PC-9 (cell line): ENCODE data around the gene YWHAH.

Experiments used
- EZH2 ChIP-seq: fragments of 200-600 bp; sonication (generic); IDR thresholded peaks from 2 replicates; pipeline ENCODE4 v1.8.0; 2017; ENCODE audit warnings: antibody characterized with exemption, low read depth
- TF ChIP-seq, protein P1 (sequence below): fragments of 200-600 bp; sonication (generic); conservative IDR thresholded peaks from 2 replicates; pipeline ENCODE4 v1.6.1; 2017; ENCODE audit warnings: mixed run types, antibody characterized with exemption, mild to moderate bottlenecking, moderate library complexity

DNA sequence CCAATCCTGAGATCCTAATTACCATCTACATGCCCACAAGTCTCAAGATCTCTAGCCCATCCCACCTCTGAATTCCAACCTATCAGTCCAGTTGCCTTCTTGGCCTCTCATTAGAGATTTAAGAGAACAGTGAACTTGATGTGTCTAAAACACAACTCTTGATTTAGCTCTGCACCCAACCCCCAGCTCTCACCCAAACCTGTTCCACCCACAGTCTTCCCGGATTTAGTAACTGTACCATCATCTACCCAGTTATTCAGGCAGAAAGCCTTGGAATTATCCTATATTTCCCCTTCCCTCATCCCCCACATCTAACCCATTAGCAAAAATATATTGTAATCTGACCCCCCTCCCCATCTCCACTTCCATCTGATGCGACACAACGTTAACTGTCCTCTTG, 24.0 kb upstream of the YWHAH start:
- TF ChIP-seq, protein P1, sequence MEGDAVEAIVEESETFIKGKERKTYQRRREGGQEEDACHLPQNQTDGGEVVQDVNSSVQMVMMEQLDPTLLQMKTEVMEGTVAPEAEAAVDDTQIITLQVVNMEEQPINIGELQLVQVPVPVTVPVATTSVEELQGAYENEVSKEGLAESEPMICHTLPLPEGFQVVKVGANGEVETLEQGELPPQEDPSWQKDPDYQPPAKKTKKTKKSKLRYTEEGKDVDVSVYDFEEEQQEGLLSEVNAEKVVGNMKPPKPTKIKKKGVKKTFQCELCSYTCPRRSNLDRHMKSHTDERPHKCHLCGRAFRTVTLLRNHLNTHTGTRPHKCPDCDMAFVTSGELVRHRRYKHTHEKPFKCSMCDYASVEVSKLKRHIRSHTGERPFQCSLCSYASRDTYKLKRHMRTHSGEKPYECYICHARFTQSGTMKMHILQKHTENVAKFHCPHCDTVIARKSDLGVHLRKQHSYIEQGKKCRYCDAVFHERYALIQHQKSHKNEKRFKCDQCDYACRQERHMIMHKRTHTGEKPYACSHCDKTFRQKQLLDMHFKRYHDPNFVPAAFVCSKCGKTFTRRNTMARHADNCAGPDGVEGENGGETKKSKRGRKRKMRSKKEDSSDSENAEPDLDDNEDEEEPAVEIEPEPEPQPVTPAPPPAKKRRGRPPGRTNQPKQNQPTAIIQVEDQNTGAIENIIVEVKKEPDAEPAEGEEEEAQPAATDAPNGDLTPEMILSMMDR: no peak
- no peak for TF ChIP-seq EZH2
